H1 (cell line): ENCODE data around the gene JPH3. TPM values are rescaled to one million over a fixed set of nuclear protein-coding genes. Genes with fewer than 3 reads are reported as not detected.

ENCODE experiments used
- CTCF ChIA-PET: fragments of 300-600 bp; sonication (Branson Sonifier 250); formaldehyde crosslinking; loops from one replicate; lab custom pipeline; 2021; ENCODE audit not compliant: partially characterized antibody; lab: Charles Lee
- POLR2A ChIA-PET: fragments of 300-600 bp; sonication (Branson Sonifier 250); formaldehyde crosslinking; loops from one replicate; lab custom pipeline; 2021; ENCODE audit warnings: inconsistent platforms; ENCODE audit not compliant: partially characterized antibody; lab: Charles Lee
- DNase-seq, 2 experiments: peaks; one replicate each; pipeline versions ENCODE4 v3.0.0 to v3.0.0-alpha.2; 2010 to 2022; ENCODE audit warnings: low spot score in 2 of 2, low read depth in 1 of 2, mixed read lengths in 1 of 2
- FAIRE-seq: peaks from 2 replicates; lab custom pipeline; 2011; peaks lifted over from hg19 to GRCh38; lab: Jason Lieb, UNC
- H2AFZ ChIP-seq: 2 replicates; pipeline ENCODE4 v1.8.1; 2012; ENCODE audit warnings: low read length, inconsistent platforms
- H2AK5ac ChIP-seq: 2 replicates; pipeline ENCODE4 v1.6.1; 2013; ENCODE audit warnings: low read depth, low read length
- H2BK120ac ChIP-seq: replicated peaks from 2 replicates; pipeline ENCODE3; 2013; ENCODE audit warnings: low read depth, low read length, inconsistent platforms
- H2BK12ac ChIP-seq: 2 replicates; pipeline ENCODE4 v1.6.1; 2013; ENCODE audit warnings: low read depth, low read length
- H2BK15ac ChIP-seq: 2 replicates; pipeline ENCODE4 v1.6.1; 2013; ENCODE audit warnings: low read length
- H2BK20ac ChIP-seq: 2 replicates; pipeline ENCODE4 v1.6.1; 2013; ENCODE audit warnings: low read length
- H2BK5ac ChIP-seq: 2 replicates; pipeline ENCODE4 v1.6.1; 2013; ENCODE audit warnings: low read depth, low read length
- H3K14ac ChIP-seq: 2 replicates; pipeline ENCODE4 v1.6.1; 2013; ENCODE audit warnings: inconsistent platforms; ENCODE audit not compliant: insufficient read length
- H3K18ac ChIP-seq: 2 replicates; pipeline ENCODE4 v1.6.1; 2013; ENCODE audit warnings: low read length; ENCODE audit errors: extremely low read depth
- H3K23ac ChIP-seq: 2 replicates; pipeline ENCODE4 v1.6.1; 2013; ENCODE audit warnings: inconsistent platforms; ENCODE audit not compliant: insufficient read length
- H3K23me2 ChIP-seq: 2 replicates; pipeline ENCODE4 v1.6.1; 2013; ENCODE audit warnings: low read depth, low read length
- H3K27ac ChIP-seq: 2 replicates; pipeline ENCODE4 v1.6.1; 2011; ENCODE audit warnings: low read depth, low read length, inconsistent platforms
- H3K27me3 ChIP-seq, 4 experiments: replicated peaks in 1 of 4; 1 replicate in 1 of 4; 2 replicates in 3 of 4; pipeline versions ENCODE4 v1.6.1 to v1.8.1; 2011 to 2013; ENCODE audit warnings: low read length in 3 of 4, mild to moderate bottlenecking in 3 of 4, inconsistent platforms in 2 of 4, mixed read lengths in 2 of 4, moderate library complexity in 1 of 4; ENCODE audit not compliant: control insufficient read depth in 3 of 4, insufficient read depth in 3 of 4; ENCODE audit errors: extremely low read depth in 1 of 4
- H3K36me3 ChIP-seq, 4 experiments: 2 replicates each; pipeline versions ENCODE4 v1.6.1 to v1.8.1; 2011 to 2013; ENCODE audit warnings: mild to moderate bottlenecking in 4 of 4, low read length in 3 of 4, moderate library complexity in 2 of 4, control low read depth in 1 of 4, inconsistent platforms in 1 of 4; ENCODE audit not compliant: insufficient read depth in 4 of 4, control insufficient read depth in 2 of 4
- H3K4ac ChIP-seq: replicated peaks from 2 replicates; pipeline ENCODE3; 2013; ENCODE audit warnings: low read length, low read depth, mixed read lengths, inconsistent platforms; ENCODE audit not compliant: insufficient read length
- H3K4me1 ChIP-seq, 4 experiments: replicated peaks in 1 of 4; 1 replicate in 1 of 4; 2 replicates in 3 of 4; pipeline versions ENCODE4 v1.6.1 to v1.8.1; 2011 to 2013; ENCODE audit warnings: low read length in 3 of 4, inconsistent platforms in 2 of 4, mixed read lengths in 1 of 4; ENCODE audit not compliant: insufficient read depth in 4 of 4, control insufficient read depth in 3 of 4
- H3K4me2 ChIP-seq, 2 experiments: 2 replicates each; pipeline versions ENCODE4 v1.6.1 to v1.8.1; 2011 to 2013; ENCODE audit warnings: low read depth in 2 of 2, low read length in 2 of 2, control low read depth in 1 of 2, inconsistent platforms in 1 of 2, mild to moderate bottlenecking in 1 of 2; ENCODE audit not compliant: insufficient read depth in 1 of 2
- H3K4me3 ChIP-seq, 4 experiments: fragments of 200-600, 300-600 bp in 1 of 4; sonication (generic), shearing (Covaris generic), sonication (Bioruptor Twin) in 1 of 4; 2 replicates each; pipeline versions ENCODE4 v1.5.1 to v1.8.1; 2011 to 2016; ENCODE audit warnings: low read length in 4 of 4, low read depth in 3 of 4, control low read depth in 2 of 4, inconsistent platforms in 2 of 4, mild to moderate bottlenecking in 2 of 4, mixed read lengths in 1 of 4, moderate library complexity in 1 of 4; ENCODE audit not compliant: insufficient read depth in 2 of 4; ENCODE audit errors: extremely low read depth in 1 of 4
- H3K56ac ChIP-seq: replicated peaks from 2 replicates; pipeline ENCODE3; 2013; ENCODE audit warnings: low read depth, mild to moderate bottlenecking, mixed read lengths, low read length, inconsistent platforms; ENCODE audit not compliant: insufficient read length
- H3K79me1 ChIP-seq: 2 replicates; pipeline ENCODE4 v1.6.1; 2013; ENCODE audit warnings: low read depth, low read length, control low read depth
- H3K79me2 ChIP-seq, 2 experiments: 2 replicates each; pipeline versions ENCODE4 v1.6.1 to v1.8.1; 2012 to 2013; ENCODE audit warnings: low read length in 2 of 2, mild to moderate bottlenecking in 2 of 2, inconsistent platforms in 1 of 2; ENCODE audit not compliant: insufficient read depth in 2 of 2, control insufficient read depth in 1 of 2
- H3K9ac ChIP-seq, 4 experiments: replicated peaks in 1 of 4; 1 replicate in 1 of 4; 2 replicates in 3 of 4; pipeline versions ENCODE4 v1.6.1 to v1.8.1; 2011 to 2013; ENCODE audit warnings: low read depth in 3 of 4, low read length in 3 of 4, control low read depth in 2 of 4, mild to moderate bottlenecking in 2 of 4, moderate library complexity in 2 of 4, inconsistent platforms in 1 of 4; ENCODE audit errors: extremely low read depth in 1 of 4
- H3K9me3 ChIP-seq, 2 experiments: 2 replicates each; pipeline versions ENCODE4 v1.6.1 to v1.8.1; 2012 to 2013; ENCODE audit warnings: mild to moderate bottlenecking in 2 of 2, moderate library complexity in 2 of 2, control low read depth in 1 of 2, inconsistent platforms in 1 of 2, low read depth in 1 of 2, low read length in 1 of 2, mixed read lengths in 1 of 2; ENCODE audit not compliant: insufficient read depth in 2 of 2
- H4K20me1 ChIP-seq, 2 experiments: replicated peaks in 1 of 2; 2 replicates each; pipeline versions ENCODE3 to v1.8.1; 2011 to 2013; ENCODE audit warnings: inconsistent platforms in 2 of 2, low read length in 2 of 2, mild to moderate bottlenecking in 1 of 2; ENCODE audit not compliant: insufficient read depth in 2 of 2, control insufficient read depth in 1 of 2
- H4K5ac ChIP-seq: 2 replicates; pipeline ENCODE4 v1.6.1; 2013; ENCODE audit warnings: low read length, low read depth, mixed read lengths, inconsistent platforms; ENCODE audit not compliant: insufficient read length
- H4K8ac ChIP-seq: 2 replicates; pipeline ENCODE4 v1.8.0; 2013; ENCODE audit warnings: mild to moderate bottlenecking, moderate library complexity, low read length, inconsistent platforms; ENCODE audit not compliant: insufficient read depth; ENCODE audit errors: extremely low read depth
- H4K91ac ChIP-seq: replicated peaks from 2 replicates; pipeline ENCODE3; 2013; ENCODE audit warnings: low read length, mixed read lengths, inconsistent platforms; ENCODE audit not compliant: insufficient read length
- CREB1 ChIP-seq: IDR thresholded peaks from 2 replicates; pipeline ENCODE4 v1.6.1; 2012; ENCODE audit warnings: inconsistent platforms
- FOSL1 ChIP-seq: IDR thresholded peaks from 2 replicates; pipeline ENCODE4 v1.6.1; 2011; ENCODE audit warnings: mild to moderate bottlenecking, low read depth, low read length, moderate library complexity; ENCODE audit not compliant: insufficient read depth
- GTF2F1 ChIP-seq: IDR thresholded peaks from 2 replicates; pipeline ENCODE4 v1.6.1; 2012; ENCODE audit warnings: low read depth, low read length, improper control_type of control experiment, borderline replicate concordance
- PHF8 ChIP-seq: fragments of 200-600 bp; sonication (generic); conservative IDR thresholded peaks from 2 replicates; pipeline ENCODE4 v1.7.1; 2012; ENCODE audit warnings: low read depth, mild to moderate bottlenecking, inconsistent platforms, low read length, moderate library complexity
- POLR2AphosphoS5 ChIP-seq: IDR thresholded peaks from 2 replicates; pipeline ENCODE4 v1.6.1; 2011; ENCODE audit warnings: low read depth, low read length
- SIX5 ChIP-seq: IDR thresholded peaks from 2 replicates; pipeline ENCODE4 v1.6.1; 2011; ENCODE audit warnings: mild to moderate bottlenecking, low read depth, low read length
- YY1 ChIP-seq: IDR thresholded peaks from 2 replicates; pipeline ENCODE4 v1.6.1; 2011; ENCODE audit warnings: low read depth, mild to moderate bottlenecking, low read length
- WGBS, 2 experiments: shearing (Covaris generic) in 1 of 2; methylation state at CpG; one replicate each; pipeline versions ENCODE4 v1.1.6 to v1.1.7; 2013 to 2015; ENCODE audit warnings: low lambda C conversion rate in 2 of 2, mixed read lengths in 2 of 2, inconsistent platforms in 1 of 2, low coverage in 1 of 2, missing lambda C conversion rate in 1 of 2; ENCODE audit not compliant: insufficient replicate concordance in 2 of 2, insufficient coverage in 1 of 2, insufficient read length in 1 of 2; ENCODE audit errors: extremely low coverage in 1 of 2, missing lambda C conversion rate in 1 of 2; 5-methylcytosine and 5-hydroxymethylcytosine counted together
- polyA plus RNA-seq, 7 experiments: library from polyadenylated mRNA; depleted of rRNA in 3 of 7; stranded (reverse) in 5 of 7; unstranded in 2 of 7; fragments of >200 nt in 5 of 7; fragments of 200-250 nt in 2 of 7; gene quantifications; 1 replicate in 5 of 7; 2 replicates in 1 of 7; 4 replicates in 1 of 7; pipeline versions ENCODE4 v1.2.1 to v1.2.3, GENCODE V29; 2011 to 2013; ENCODE audit warnings: missing spikeins in 2 of 7, mixed read lengths in 2 of 7
- total RNA-seq: library from RNA; stranded (reverse); fragmentation: NEBNext Ultra II Directional; extraction: Animal tissue kit (Norgen Biotek cat#: 25700); gene quantifications from 2 replicates; pipeline ENCODE4 v1.2.1, GENCODE V29; 2021
- TF ChIP-seq, protein P1 (sequence below): IDR thresholded peaks from 2 replicates; pipeline ENCODE4 v1.6.1; 2012; ENCODE audit warnings: inconsistent platforms
- TF ChIP-seq, protein P2 (sequence below), 3 experiments: IDR thresholded peaks; 1 replicate in 2 of 3; 2 replicates in 1 of 3; pipeline versions ENCODE4 v1.5.1 to v1.6.1; 2011; ENCODE audit warnings: low read length in 3 of 3, mild to moderate bottlenecking in 3 of 3, inconsistent platforms in 2 of 3, low read depth in 1 of 3, moderate library complexity in 1 of 3; ENCODE audit not compliant: insufficient read depth in 1 of 3; ENCODE audit errors: control extremely low read depth in 1 of 3

JPH3 gene
- total and polyA plus RNA-seq, 2 of the 8 experiments (the other 6 are each of a cell fraction or from before 2014, with no cell fraction given): 10.3 to 28.3 TPM

DNA sequence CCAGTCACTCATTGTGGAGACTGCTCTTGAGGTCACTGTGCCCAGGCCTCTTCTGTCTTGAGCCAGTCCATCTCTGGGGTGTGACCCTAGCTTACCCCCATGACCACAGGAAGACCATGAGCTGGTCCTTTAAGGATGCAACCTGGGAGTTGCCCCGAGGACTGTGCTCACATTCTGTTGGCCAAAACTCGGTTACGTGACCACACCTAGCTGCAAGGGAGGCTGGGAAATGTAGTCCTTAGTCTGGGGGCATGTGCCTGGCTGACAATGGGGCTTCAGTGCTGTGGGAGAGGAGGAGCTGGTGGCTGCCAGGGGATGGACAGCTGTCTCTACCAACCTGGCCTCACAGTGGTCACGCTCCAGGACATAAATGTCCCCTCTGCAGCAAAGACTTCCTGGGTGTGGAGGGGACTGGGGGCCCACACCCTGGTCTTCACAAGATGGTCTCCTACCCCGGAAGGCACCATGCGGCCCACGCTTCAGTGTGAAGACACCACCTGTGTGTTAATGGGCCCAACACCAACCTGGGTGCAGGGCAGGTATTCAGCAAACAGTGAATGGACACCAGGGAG is 55.4 kb downstream of the JPH3 start:
- CTCF ChIA-PET: interaction anchor here (0.6 to 1.5 kb wide), 7 partner anchors 11 to 197 kb away, joined by 3 to 4 read pairs (median 3); no protein-coding TSS in a partner anchor
- FAIRE-seq: peak; percentile 85
- H3K18ac ChIP-seq: peak overlapping the region; percentile 68

More for the DNA sequence above, 55.4 kb downstream of the JPH3 start:
- DNase-seq: peak; percentile 39 to 70
- H2AK5ac ChIP-seq: peak overlapping the region; percentile 1; the same call in 1 of the 2 replicates
- no peak overlapping the region for H3K4me3 ChIP-seq
- H4K5ac ChIP-seq: peak overlapping the region; percentile 26
- H3K9ac ChIP-seq: no peak overlapping the region
- H3K4ac ChIP-seq: peak overlapping the region; percentile 28
- H3K14ac ChIP-seq: no peak overlapping the region
- peaks cover 0 to 29% (median 9%) of the 10 kb centered on the region in 4 experiments; a peak in 6 of 7 replicates for H3K4me1 ChIP-seq
- no peak overlapping the region for H3K56ac ChIP-seq
- POLR2A ChIA-PET: interaction anchor here (1.5 kb wide), 1 partner anchor 10 kb away, joined by 6 read pairs; no protein-coding TSS in a partner anchor
- peaks cover 0 to 3% (median 0%) of the 10 kb centered on the region in 4 experiments; a peak in 1 of 8 replicates for H3K36me3 ChIP-seq
- WGBS, 2 experiments: 82% methylated on average over 7 of the region's 7 CpGs; no CpG with 5 or more reads in 1 of the 2 experiments
- peak overlapping the region; percentile 83; the same call in 1 of the 2 replicates for H4K8ac ChIP-seq
- H4K91ac ChIP-seq: peak overlapping the region; percentile 67
- no peak overlapping the region for H3K23ac ChIP-seq
- peak overlapping the region; percentile 27; the same call in 1 of the 2 replicates for H2BK5ac ChIP-seq
- H3K4me2 ChIP-seq: peak overlapping the region; percentile 30 to 59; a peak in 2 of 4 replicates
- H3K9me3 ChIP-seq: no peaks in the 10 kb centered on the region
- no peak overlapping the region for H2AFZ ChIP-seq
- 0 out of 2 replicates have a peak overlapping the region, but pooled peaks have one; percentile 40 for H2BK15ac ChIP-seq
- no peaks in the 10 kb centered on the region for H3K27me3 ChIP-seq
- H2BK20ac ChIP-seq: peak overlapping the region; percentile 32; the same call in 1 of the 2 replicates
- no peaks in the 10 kb centered on the region; the same call in none of the 2 replicates for H3K79me1 ChIP-seq
- H3K27ac ChIP-seq: no peak overlapping the region
- TF ChIP-seq, protein P1, sequence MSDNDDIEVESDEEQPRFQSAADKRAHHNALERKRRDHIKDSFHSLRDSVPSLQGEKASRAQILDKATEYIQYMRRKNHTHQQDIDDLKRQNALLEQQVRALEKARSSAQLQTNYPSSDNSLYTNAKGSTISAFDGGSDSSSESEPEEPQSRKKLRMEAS: peak; percentile 75
- TF ChIP-seq, protein P2, sequence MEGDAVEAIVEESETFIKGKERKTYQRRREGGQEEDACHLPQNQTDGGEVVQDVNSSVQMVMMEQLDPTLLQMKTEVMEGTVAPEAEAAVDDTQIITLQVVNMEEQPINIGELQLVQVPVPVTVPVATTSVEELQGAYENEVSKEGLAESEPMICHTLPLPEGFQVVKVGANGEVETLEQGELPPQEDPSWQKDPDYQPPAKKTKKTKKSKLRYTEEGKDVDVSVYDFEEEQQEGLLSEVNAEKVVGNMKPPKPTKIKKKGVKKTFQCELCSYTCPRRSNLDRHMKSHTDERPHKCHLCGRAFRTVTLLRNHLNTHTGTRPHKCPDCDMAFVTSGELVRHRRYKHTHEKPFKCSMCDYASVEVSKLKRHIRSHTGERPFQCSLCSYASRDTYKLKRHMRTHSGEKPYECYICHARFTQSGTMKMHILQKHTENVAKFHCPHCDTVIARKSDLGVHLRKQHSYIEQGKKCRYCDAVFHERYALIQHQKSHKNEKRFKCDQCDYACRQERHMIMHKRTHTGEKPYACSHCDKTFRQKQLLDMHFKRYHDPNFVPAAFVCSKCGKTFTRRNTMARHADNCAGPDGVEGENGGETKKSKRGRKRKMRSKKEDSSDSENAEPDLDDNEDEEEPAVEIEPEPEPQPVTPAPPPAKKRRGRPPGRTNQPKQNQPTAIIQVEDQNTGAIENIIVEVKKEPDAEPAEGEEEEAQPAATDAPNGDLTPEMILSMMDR (IDR thresholded peaks at IDR 0.05; ENCODE audit: control extremely low read depth in 1 of 3, insufficient read depth in 1 of 3, low read depth in 1 of 3, low read length in 3 of 3): no peak
- peak; percentile 53 for TF ChIP-seq SIX5
- TF ChIP-seq POLR2AphosphoS5: no peak
- TF ChIP-seq FOSL1: no peak
- 0 out of 2 replicates have a peak, but pooled peaks have one; percentile 31 for TF ChIP-seq YY1
- TF ChIP-seq CREB1: peak; percentile 38; the same call in 1 of the 2 replicates
- no peak for TF ChIP-seq PHF8
- no peak for TF ChIP-seq GTF2F1
- no peak overlapping the region for H2BK120ac ChIP-seq
- H3K23me2 ChIP-seq: no peaks in the 10 kb centered on the region
- H3K79me2 ChIP-seq: no peaks in the 10 kb centered on the region
- H4K20me1 ChIP-seq: peaks cover 2 to 11% of the 10 kb centered on the region in 2 experiments
- H2BK12ac ChIP-seq: peak overlapping the region; percentile 77; the same call in 1 of the 2 replicates
